UCSD-AML1 (cell line): ENCODE measurements around the gene TSEN15.

Experiments used
- DNase-seq: peaks from one replicate; lab custom pipeline; 2025; ENCODE audit not compliant: unreplicated experiment; lab: John Stamatoyannopoulos, UW

The TSEN15 gene

GRCh38 chr1:184052194-184052559 lies 647 bp downstream of the TSEN15 start:
- no peak for DNase-seq

DNA sequence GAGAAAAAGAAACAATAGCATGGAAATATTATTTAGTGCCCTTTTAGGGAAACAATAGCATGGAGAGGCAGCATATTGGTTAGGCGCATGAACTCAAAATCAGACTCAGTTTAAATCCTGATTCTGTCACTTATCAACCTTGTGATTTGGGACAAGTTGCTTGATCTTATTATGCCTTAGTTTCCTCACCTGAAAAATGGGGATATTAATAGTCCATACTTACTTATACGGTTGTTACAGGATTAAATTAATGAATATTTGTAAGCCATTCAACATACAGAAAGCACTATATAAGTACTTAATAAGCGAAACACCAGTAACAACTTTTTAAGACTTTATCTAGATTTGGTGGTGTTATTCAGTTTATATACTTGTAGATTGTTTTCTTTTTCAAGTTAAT lies 1.2 kb downstream of the TSEN15 start:
- no peak for DNase-seq

DNA sequence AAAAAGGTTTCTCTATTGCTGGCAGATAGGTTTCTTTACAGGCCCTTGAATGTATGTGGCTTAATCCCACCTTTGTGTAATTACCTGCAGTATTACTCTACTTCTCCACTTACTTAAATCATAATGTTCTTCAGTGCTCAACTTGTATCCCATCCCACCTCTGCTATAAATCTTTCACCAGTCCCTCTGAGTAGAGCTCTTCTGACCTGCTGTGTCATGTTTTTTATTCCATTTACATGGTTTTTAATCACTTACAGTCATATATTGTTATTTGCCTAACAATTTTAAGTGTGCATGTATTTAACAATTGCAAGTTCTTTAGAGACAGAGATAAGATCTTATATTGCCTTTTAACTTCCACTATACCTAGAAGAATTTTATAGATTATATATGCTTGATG lies 2.4 kb downstream of the TSEN15 start:
- no peak for DNase-seq

DNA sequence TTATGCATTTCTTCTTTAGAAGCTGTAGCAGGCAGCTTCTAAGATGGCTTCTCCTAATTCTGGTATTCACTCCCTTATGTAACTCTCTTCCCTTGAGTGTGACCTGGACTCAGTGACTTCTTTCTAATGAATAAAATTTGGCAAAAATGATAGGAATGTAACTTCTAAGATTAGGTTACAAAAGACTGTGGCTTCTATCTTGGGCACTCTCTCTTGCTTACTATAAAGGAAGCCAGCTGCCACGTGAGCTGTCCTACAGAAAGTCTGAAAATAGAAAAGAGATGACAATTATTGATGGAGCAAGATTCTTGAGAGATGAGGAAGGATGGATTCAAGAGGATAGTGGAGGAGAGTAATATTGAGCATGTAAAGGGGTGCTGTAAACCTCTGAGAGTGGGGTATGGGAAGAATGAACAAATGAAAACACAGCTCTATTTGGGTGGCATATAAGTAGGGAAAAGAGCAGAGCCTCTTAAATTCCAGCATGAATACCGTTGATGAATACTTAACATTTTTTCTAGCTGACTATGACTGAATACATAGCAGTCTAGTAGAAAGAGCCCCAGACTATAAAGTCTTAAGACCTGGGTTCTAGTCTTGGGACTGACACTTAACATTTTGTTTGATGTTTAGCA lies 5.5 kb downstream of the TSEN15 start:
- no peak for DNase-seq

DNA sequence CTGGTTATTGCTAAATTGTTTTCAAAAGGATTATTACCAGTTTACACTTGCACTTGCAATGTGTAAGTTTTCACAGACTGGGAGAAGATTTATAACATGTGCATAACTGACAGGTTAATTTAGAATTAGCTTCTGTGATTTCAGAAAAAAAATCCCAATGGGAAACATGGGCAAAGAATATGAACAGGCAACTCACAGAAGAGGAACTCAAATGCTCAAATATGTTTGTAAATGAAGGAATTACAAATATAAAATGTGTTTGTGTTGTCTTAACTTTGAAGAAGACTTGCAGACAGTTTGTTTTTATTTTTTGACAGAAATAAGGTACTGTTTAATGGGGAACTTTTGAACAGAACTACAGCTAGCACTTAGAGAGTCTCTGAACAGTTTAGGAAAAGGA lies 8.4 kb downstream of the TSEN15 start:
- DNase-seq: no peak

GRCh38 chr1:184060316-184060715 lies 8.8 kb downstream of the TSEN15 start:
- DNase-seq: no peak

- DNase-seq: no peak
Observed at GRCh38 chr1:184061396-184062003, 10.0 kb downstream of the TSEN15 start.

- no peak for DNase-seq
Observed at GRCh38 chr1:184062640-184063286, 11.2 kb downstream of the TSEN15 start.

DNA sequence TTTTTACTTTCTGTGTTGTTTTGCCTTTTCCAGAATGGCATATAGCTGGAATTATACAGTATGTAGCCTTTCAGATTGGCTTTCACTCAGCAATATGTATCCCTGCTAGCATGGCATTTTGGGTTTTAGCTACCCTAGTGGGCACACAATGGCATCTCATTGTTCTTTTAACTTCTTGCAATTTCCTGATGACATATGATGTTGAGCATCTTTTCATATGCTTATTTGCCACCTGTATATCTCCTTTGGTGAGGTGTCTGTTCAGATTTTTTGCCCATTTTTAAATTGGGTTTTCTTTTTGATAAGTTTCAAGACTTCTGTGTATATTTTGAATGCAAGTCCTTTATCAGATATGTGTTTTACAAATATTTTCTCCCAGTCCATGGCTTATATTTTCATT lies 14.0 kb downstream of the TSEN15 start:
- no peak for DNase-seq

GRCh38 chr1:184068354-184068753 lies 16.8 kb downstream of the TSEN15 start:
- no peak for DNase-seq

DNA sequence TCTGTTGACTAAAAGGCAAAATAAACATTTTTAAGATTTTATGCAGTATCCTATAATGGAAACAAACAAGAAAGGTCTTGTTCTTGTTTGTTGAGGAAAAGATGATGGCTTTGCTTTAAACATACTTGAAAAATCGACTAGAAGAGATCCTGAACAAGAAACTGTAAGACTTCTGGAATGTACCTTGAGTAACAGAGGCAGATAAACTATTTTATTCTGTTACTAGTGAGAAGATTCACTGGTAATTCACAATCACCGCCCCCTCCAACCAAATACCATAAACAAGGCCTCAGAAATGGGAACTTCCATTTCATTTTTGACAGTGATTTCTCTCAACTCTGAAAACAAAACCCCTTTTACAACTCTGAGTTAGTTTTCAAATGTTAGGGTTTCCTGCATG lies 18.1 kb downstream of the TSEN15 start:
- no peak for DNase-seq

DNA sequence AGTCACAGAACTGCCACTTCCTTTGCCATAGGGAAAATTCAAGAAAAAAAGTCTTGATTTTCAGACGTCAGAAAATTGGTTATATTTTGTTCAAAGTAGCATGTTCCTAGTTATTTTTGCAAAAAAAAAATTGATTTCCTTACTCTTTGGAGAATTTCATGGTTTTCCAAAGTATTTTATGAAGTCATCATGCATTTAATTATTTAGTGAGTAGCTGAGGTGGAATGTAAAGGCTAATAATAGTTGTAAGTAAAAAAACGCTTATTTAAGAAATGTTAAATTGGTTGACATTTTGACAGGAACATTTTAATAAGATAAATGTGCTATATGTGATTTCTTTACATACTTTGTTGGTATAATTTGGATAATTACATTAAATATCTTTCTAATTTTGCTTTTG lies 20.8 kb downstream of the TSEN15 start:
- DNase-seq: no peak

DNA sequence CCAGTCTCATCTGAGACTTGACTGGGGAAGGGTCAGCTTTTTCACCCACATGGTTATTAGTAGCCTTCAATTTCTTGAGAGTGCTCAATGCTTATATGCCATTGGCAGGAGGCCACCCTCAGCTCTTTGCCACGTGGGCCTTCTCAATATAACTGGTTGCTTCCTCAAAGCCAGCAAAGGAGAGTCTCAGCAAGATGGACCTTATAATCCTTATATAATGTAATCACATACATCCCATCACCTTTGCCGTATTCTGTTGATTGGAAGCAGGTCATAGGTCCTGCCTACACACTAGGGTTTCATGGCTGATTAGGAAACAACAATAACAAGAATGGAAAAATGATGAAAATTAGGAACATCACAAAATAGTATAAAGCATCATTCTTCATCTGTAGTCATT lies 22.9 kb downstream of the TSEN15 start:
- no peak for DNase-seq

GRCh38 chr1:184075055-184076029 lies 23.8 kb downstream of the TSEN15 start:
- DNase-seq: no peak

GRCh38 chr1:184078564-184079249 lies 27.2 kb downstream of the TSEN15 start:
- DNase-seq: no peak

DNA sequence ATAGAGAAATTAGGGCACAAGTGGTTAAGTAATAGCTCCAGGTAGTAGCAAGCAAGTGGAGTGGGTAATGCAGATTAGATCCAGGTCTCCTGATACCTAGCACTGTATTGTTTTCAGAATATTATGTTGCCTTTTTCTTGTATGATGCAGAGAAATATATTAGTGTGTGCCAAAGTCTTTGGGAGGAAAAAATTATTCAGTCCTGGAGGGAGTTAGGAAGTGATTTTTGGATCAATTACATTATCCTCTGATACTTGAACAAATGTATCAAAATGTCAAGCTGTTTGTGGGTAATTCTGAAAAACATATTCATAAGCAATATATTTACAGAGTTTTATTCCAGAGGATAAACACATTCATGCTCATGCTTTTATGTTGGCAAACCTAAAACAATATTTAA lies 28.8 kb downstream of the TSEN15 start:
- no peak for DNase-seq

- no peak for DNase-seq
Observed at GRCh38 chr1:184082541-184083415, 31.2 kb downstream of the TSEN15 start.

DNA sequence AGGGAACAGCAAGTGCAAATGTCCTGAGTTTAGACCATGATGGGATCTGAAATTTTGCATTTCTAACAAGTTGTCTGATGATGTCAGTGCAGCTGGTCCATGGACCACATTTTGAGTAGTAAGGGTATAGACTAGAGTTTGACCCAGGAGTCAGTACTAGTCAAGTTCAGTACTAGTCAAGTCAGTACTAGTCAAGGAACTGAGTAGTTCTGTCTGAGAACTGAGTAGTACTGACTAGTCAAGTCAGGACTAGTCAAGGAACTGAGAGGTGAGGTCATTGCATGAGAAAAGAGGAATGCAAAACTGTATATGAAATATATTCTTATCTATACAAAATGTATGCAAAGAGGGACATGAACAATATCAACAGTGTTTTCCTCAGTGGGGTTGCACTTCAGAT lies 34.1 kb downstream of the TSEN15 start:
- DNase-seq: no peak

GRCh38 chr1:184088037-184088436 lies 36.5 kb downstream of the TSEN15 start:
- DNase-seq: no peak

DNA sequence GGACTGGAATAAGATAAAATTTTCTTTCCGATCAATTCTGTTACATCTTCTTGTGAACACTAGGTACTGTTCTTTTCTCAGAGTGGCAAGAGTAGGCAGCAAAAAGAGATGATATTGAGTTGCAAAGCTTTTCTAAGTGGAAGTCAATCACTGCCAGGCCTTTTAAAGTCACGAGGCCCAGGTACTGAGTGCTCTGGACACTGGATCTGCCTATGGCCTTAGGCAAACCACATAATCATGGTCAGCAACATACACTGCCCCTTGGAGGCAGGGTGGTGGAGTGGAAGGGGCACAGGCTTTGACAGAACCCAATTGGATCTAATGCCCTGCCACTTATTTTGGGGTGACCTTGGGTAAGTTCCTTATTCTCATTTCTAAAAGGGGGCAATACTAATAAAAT lies 41.5 kb downstream of the TSEN15 start:
- DNase-seq: no peak
